ENCODE results near the gene MEIG1.
"Not testable (repeated sequence)": the region's sequence is repeated elsewhere in the genome, so short reads cannot be mapped to it uniquely, and the experiment has no call there.

MEIG1 gene

GRCh38 chr10:14995964-14996565 is 36.9 kb downstream of the MEIG1 start:
- no peak for TF ChIP-seq CTCF (IDR thresholded peaks at IDR 0.05; ENCODE audit: low read depth, low read length)
- DNase-seq (ENCODE audit: extremely low read depth, low read depth): no peak

- DNase-seq (ENCODE audit: extremely low read depth, low read depth): not testable (repeated sequence)
These were observed 54.3 kb downstream of the MEIG1 start for GRCh38 chr10:15013530-15013929.

DNA sequence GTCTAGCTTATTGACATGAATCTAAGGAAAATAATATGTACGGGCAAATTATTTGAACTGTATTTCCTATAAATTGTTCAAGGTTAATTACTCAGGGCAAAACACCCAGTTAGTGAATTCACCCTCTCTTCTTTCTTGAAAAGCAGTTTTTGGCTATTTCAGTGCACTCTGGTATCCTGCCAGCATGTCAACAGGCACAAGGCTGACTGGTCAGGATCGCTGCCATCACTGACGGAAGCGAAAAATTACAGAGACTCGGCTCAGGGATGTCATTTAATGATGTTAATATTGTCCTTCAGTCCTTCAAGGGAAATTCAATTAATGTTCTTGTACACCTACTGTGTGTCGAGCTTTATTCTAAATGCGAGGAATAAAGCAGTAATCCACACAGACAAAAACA is 56.3 kb downstream of the MEIG1 start:
- no peak for DNase-seq (ENCODE audit: extremely low read depth, low read depth)
- TF ChIP-seq CTCF (IDR thresholded peaks at IDR 0.05; ENCODE audit: low read depth, low read length): no peak

GRCh38 chr10:15020966-15021365 is 61.8 kb downstream of the MEIG1 start:
- not testable (repeated sequence) for DNase-seq (ENCODE audit: extremely low read depth, low read depth)
